Spleen (tissue), 11 donors: Measurements from ENCODE around the gene ZNF844. TPM values are rescaled to one million over a fixed set of nuclear protein-coding genes. Genes with fewer than 3 reads are reported as not detected.
"Not testable (repeated sequence)": the region's sequence is repeated elsewhere in the genome, so short reads cannot be mapped to it uniquely, and the experiment has no call there.

Experiments used
- DNase-seq: peaks from one replicate; pipeline ENCODE4 v3.0.0-alpha.2; 2020
- H3K27ac ChIP-seq, 8 donors: fragments of 200-600 bp; sonication (generic) in 7 of 8; 1 replicate in 4 of 8; 2 replicates in 4 of 8; pipeline versions ENCODE4 v1.5.0 to v1.8.0; 2016 to 2021; ENCODE audit warnings: inconsistent platforms in 4 of 8, mild to moderate bottlenecking in 4 of 8, moderate library complexity in 1 of 8
- H3K27me3 ChIP-seq, 7 donors: fragments of 200-600 bp; sonication (generic) in 6 of 7; replicated peaks in 1 of 7; 1 replicate in 4 of 7; 2 replicates in 3 of 7; pipeline versions ENCODE4 v1.5.0 to v1.8.0; 2016 to 2021; ENCODE audit warnings: inconsistent platforms in 3 of 7, mild to moderate bottlenecking in 1 of 7
- H3K36me3 ChIP-seq, 6 donors: fragments of 200-600 bp; sonication (generic) in 5 of 6; 1 replicate in 4 of 6; 2 replicates in 2 of 6; pipeline versions ENCODE4 v1.5.0 to v1.8.0; 2016 to 2021; ENCODE audit warnings: inconsistent platforms in 2 of 6
- H3K4me1 ChIP-seq, 6 donors: fragments of 200-600 bp; sonication (generic) in 5 of 6; 1 replicate in 3 of 6; 2 replicates in 3 of 6; pipeline versions ENCODE4 v1.5.0 to v1.8.0; 2016 to 2021; ENCODE audit warnings: inconsistent platforms in 3 of 6
- H3K4me3 ChIP-seq, 8 donors: fragments of 200-600 bp; sonication (generic) in 7 of 8; 1 replicate in 4 of 8; 2 replicates in 4 of 8; pipeline versions ENCODE4 v1.5.0 to v1.8.0; 2016 to 2021; ENCODE audit warnings: inconsistent platforms in 4 of 8, mild to moderate bottlenecking in 4 of 8, moderate library complexity in 2 of 8
- H3K9me3 ChIP-seq, 8 donors: fragments of 200-600 bp; sonication (generic) in 7 of 8; 1 replicate in 4 of 8; 2 replicates in 4 of 8; pipeline versions ENCODE4 v1.5.0 to v1.8.0; 2016 to 2021; ENCODE audit warnings: inconsistent platforms in 4 of 8
- POLR2A ChIP-seq, 3 donors: fragments of 450-650 bp; IDR thresholded peaks; one replicate each; pipeline ENCODE4 v1.5.1; 2017; ENCODE audit warnings: antibody characterized with exemption in 3 of 3, mild to moderate bottlenecking in 1 of 3
- POLR2AphosphoS5 ChIP-seq, 3 donors: sonication (generic); formaldehyde crosslinking; IDR thresholded peaks; one replicate each; pipeline ENCODE4 v1.5.1; 2017; ENCODE audit warnings: antibody characterized with exemption in 3 of 3
- WGBS, 5 donors: extraction: QIAGEN DNeasy Blood & Tissue Kit in 3 of 5; methylation state at CpG; one replicate each; pipeline versions ENCODE4 v1.1.5 to v1.1.7; 2013 to 2018; 5-methylcytosine and 5-hydroxymethylcytosine counted together
- intact Hi-C: fragments of 100-400 bp; cut with DNase I; formaldehyde crosslinking; loops from one replicate; pipeline ENCODE4 v1.15.0; 2023; ENCODE audit warnings: low total_unique reads
- polyA plus RNA-seq, 3 donors: library from polyadenylated mRNA; stranded (reverse); fragments of 200-250 nt; gene quantifications; one replicate each; pipeline ENCODE4 v1.2.1, GENCODE V29; 2013
- total RNA-seq, 7 donors: library from RNA; depleted of rRNA in 3 of 7; stranded (reverse); fragments of >200 nt in 3 of 7; fragmentation: NEBNext Ultra II Directional in 4 of 7; extraction: Animal tissue kit (Norgen Biotek cat#: 25700) in 4 of 7; gene quantifications; one replicate each; pipeline versions ENCODE4 v1.1.0 to v1.2.1, GENCODE V29; 2016 to 2021
- TF ChIP-seq, protein P1 (sequence below), 11 experiments: fragments of 200-600 bp in 7 of 11; fragments of 450-650 bp in 4 of 11; sonication (generic) in 4 of 11; IDR thresholded peaks in 8 of 11; conservative IDR thresholded peaks in 3 of 11; 1 replicate in 7 of 11; 2 replicates in 4 of 11; pipeline versions ENCODE4 v1.4.0 to v1.8.0; 2016 to 2021; ENCODE audit warnings: antibody characterized with exemption in 11 of 11, inconsistent platforms in 4 of 11, mild to moderate bottlenecking in 1 of 11
- donor health status: healthy with polysubstance abuse.
- donor health status: DM: no; HTN: no; CAD: no; lungs with moderate emphysema.
- donor health status: DM: no; HTN: no; CAD: no.
- donor health status: Bipolar disorder and iron deficiency.
- donor health status: healthy.
- donor health status: DM: no; HTN: no; CAD: no.
- donor health status: DM: yes; HTN: yes; CAD: no.

The ZNF844 gene
- total and polyA plus RNA-seq, 10 donors, result 2.0 to 14.5 (median 8.5) TPM

DNA sequence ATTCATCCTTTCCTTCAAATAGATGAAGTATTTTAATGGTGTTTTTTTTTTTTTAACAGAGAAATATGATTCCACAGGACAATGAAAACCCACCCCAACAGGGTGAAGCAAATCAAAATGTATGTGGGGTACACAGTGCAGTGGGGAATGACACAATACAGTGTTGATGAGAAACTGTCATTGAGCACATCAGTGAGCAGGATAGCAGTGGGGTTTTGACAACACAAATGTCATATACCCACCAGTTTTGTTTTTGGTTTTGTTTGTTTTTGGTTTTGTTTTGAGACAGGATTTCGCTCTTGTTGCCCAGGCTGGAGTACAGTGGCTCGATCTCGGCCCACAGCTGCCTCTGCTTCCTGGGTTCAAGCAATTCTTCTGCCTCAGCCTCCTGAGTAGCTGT is 29.2 kb downstream of the ZNF844 start:
- Histone ChIP-seq H3K4me3 (no peak overlapping the region), H3K27me3 (no peaks in the 10 kb centered on the region), H3K36me3 (no peaks in the 10 kb centered on the region), H3K9me3 (peaks cover 0 to 10% (median 4%) of the 10 kb centered on the region in 8 donors), H3K4me1 (peaks cover 0 to 34% (median 15%) of the 10 kb centered on the region in 6 donors), H3K27ac (no peak overlapping the region)
- WGBS, 5 donors, result 80 to 91% (median 83%) methylated on average over 3 of the region's 3 CpGs
- no peak for DNase-seq
- TF ChIP-seq, protein P1, sequence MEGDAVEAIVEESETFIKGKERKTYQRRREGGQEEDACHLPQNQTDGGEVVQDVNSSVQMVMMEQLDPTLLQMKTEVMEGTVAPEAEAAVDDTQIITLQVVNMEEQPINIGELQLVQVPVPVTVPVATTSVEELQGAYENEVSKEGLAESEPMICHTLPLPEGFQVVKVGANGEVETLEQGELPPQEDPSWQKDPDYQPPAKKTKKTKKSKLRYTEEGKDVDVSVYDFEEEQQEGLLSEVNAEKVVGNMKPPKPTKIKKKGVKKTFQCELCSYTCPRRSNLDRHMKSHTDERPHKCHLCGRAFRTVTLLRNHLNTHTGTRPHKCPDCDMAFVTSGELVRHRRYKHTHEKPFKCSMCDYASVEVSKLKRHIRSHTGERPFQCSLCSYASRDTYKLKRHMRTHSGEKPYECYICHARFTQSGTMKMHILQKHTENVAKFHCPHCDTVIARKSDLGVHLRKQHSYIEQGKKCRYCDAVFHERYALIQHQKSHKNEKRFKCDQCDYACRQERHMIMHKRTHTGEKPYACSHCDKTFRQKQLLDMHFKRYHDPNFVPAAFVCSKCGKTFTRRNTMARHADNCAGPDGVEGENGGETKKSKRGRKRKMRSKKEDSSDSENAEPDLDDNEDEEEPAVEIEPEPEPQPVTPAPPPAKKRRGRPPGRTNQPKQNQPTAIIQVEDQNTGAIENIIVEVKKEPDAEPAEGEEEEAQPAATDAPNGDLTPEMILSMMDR (IDR thresholded peaks at IDR 0.05 in 8 of 11, conservative IDR thresholded peaks at IDR 0.05 in 3 of 11), result no peak
- TF ChIP-seq POLR2AphosphoS5 (IDR thresholded peaks at IDR 0.05), result no peak
- no peak for TF ChIP-seq POLR2A (IDR thresholded peaks at IDR 0.05)
- intact Hi-C loops, result no loop called here

DNA sequence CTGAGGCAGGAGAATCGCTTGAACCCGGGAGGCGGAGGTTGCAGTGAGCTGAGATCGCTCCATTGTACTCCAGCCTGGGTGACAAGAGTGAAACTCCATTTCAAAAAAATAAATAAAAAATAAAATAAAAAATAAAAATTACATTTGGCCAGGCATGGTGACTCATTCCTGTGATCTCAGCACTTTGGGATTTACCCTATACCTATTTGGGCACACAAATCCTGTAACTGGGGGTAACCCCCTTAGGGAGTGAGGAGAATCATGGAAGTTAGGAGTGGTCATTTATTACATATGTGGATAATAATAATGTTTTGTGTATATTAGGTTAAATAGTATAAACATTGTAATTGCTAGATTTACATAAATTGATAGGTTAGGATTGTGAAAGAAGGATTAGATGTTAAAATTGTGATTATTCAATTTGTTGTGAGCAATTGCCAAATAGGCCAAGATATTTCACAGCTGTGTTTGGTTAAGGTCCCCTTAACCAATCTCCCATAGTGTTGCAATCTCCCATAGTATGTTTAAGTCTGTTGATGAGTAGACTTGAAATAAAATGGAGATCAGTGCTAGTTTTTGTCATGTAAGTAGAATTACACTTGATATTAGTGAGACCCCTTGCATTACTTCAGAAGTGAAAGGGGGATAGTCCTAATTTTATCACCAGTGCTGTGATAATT is 30.7 kb downstream of the ZNF844 start:
- Histone ChIP-seq H3K27me3 (no peaks in the 10 kb centered on the region), H3K36me3 (no peaks in the 10 kb centered on the region), H3K9me3 (peaks cover 0 to 20% (median 7%) of the 10 kb centered on the region in 8 donors), H3K4me3 (no peak overlapping the region), H3K27ac (no peak overlapping the region), H3K4me1 (peaks cover 0 to 34% (median 15%) of the 10 kb centered on the region in 6 donors)
- TF ChIP-seq POLR2AphosphoS5 (IDR thresholded peaks at IDR 0.05) (no peak), POLR2A (IDR thresholded peaks at IDR 0.05) (no peak)
- TF ChIP-seq, protein P1 (IDR thresholded peaks at IDR 0.05 in 8 of 11, conservative IDR thresholded peaks at IDR 0.05 in 3 of 11), result no peak
- no peak for DNase-seq
- 97 to 99% (median 98%) methylated on average over 4 of the region's 4 CpGs for WGBS, 5 donors
- intact Hi-C loops, result no loop called here

DNA sequence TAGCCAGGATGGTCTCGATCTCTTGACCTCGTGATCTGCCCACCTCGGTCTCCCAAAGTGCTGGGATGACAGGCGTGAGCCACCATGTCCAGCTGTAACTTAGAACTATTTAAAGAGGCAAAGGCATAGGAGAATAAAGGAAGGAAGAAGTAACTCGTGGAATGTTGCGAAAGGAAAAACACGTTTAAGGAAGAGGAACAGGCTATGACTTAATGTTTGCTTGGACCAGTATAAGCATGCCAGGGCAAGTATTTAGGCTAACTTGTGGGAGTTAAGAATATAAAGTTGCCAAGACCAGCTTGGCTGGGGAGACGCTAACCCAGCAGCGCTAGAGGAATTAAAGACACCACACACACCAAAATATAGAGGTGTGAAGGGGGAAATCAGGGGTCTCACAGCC is 33.5 kb downstream of the ZNF844 start:
- Histone ChIP-seq H3K36me3 (peaks cover 0 to 3% (median 0%) of the 10 kb centered on the region in 6 donors), H3K27me3 (no peaks in the 10 kb centered on the region), H3K4me1 (peaks cover 0 to 11% (median 4%) of the 10 kb centered on the region in 6 donors), H3K9me3 (peaks cover 0 to 23% (median 7%) of the 10 kb centered on the region in 8 donors), H3K27ac (no peak overlapping the region), H3K4me3 (no peak overlapping the region)
- DNase-seq, result no peak
- TF ChIP-seq POLR2AphosphoS5 (IDR thresholded peaks at IDR 0.05) (no peak), POLR2A (IDR thresholded peaks at IDR 0.05) (no peak)
- TF ChIP-seq, protein P1 (IDR thresholded peaks at IDR 0.05 in 8 of 11, conservative IDR thresholded peaks at IDR 0.05 in 3 of 11), result no peak
- 67 to 88% (median 83%) methylated on average over 9 of the region's 9 CpGs for WGBS, 5 donors
- intact Hi-C loops, result no loop called here

DNA sequence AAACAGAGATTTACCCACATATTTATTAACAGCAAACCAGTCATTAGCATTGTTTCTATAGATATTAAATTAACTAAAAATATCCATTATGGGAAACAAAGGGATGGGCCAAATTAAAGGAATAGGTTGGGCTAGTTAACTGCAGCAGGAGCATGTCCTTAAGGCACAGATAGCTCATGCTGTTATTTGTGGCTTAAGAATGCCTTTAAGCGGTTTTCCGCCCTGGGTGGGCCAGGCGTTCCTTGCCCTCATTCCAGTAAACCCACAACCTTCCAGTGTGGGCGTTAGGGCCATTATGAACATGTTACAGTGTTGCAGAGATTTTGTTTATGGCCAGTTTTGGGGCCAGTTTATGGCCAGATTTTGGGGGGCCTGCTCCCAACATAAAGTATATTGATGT is 39.4 kb downstream of the ZNF844 start:
- intact Hi-C loops, H3K4me3 ChIP-seq, H3K27ac ChIP-seq, H3K27me3 ChIP-seq, DNase-seq, H3K36me3 ChIP-seq, H3K4me1 ChIP-seq: not testable (repeated sequence)
- H3K9me3 ChIP-seq, result peaks cover 0 to 28% (median 8%) of the 10 kb centered on the region in 8 donors
- WGBS, 5 donors, result 91 to 98% (median 96%) methylated on average over 4 of the region's 4 CpGs
